NCI-H2196 (cell line): Measurements from ENCODE around the gene ARHGEF40.

ENCODE experiments used
- DNase-seq: peaks from one replicate; lab custom pipeline; 2025; ENCODE audit not compliant: unreplicated experiment; lab: John Stamatoyannopoulos, UW

The ARHGEF40 gene

DNA sequence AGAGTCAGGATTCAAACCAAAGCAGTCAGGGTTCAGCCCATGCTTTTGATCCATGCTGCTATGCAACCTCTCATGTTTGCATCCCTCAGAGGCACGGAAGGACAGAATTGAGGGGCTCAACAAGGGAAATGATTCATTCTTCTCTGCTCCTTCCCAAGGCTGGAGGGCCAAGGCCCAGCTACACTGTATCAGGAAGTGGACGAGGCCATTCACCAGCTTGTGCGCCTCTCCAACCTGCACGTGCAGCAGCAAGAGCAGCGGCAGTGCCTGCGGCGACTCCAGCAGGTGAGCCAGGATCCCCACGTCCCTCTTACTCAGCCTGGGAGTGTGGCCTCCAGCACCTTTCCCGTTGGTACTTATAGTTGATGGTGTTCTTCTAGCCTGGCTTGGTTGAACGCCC is 8.6 kb downstream of the ARHGEF40 start:
- DNase-seq: no peak

DNA sequence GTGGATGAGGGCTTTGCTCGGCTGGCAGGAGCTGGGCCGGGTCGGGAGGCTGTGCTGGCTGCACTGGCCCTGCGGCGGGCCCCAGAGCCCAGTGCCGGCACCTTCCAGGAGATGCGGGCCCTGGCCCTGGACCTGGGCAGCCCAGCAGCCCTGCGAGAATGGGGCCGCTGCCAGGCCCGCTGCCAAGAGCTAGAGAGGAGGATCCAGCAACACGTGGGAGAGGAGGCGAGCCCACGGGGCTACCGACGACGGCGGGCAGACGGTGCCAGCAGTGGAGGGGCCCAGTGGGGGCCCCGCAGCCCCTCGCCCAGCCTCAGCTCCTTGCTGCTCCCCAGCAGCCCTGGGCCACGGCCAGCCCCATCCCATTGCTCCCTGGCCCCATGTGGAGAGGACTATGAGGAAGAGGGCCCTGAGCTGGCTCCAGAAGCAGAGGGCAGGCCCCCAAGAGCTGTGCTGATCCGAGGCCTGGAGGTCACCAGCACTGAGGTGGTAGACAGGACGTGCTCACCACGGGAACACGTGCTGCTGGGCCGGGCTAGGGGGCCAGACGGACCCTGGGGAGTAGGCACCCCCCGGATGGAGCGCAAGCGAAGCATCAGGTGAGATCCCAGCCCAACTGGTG is 11.5 kb downstream of the ARHGEF40 start:
- no peak for DNase-seq

DNA sequence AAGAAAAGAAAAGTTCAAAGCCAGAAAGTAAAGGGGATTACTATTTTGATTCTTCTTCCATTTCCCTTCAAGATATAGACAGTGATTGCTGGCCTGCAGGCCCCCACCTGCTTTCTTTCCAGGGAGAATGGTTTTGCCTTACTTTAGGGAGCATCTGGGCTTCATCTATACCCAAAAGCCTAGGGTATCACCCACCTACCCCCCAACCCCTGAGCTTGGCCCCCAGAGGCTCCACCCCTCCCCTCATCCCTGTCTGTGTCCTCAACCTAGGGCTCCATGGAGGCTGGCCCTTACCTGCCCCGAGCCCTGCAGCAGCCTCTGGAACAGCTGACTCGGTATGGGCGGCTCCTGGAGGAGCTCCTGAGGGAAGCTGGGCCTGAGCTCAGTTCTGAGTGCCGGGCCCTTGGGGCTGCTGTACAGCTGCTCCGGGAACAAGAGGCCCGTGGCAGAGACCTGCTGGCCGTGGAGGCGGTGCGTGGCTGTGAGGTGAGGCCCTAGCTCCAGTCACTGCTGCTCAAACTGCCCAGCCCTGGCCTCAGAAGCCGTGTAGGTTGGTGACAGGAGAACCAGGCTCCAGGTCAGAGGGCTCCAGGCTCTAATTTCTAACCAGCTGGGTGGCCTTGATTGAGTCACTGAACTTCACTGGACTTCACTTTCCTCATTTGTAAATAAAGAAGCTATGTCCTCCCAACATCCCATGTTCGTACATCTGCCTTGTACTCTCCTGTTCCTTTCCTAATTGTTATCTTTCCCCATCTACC is 13.6 kb downstream of the ARHGEF40 start:
- no peak for DNase-seq

DNA sequence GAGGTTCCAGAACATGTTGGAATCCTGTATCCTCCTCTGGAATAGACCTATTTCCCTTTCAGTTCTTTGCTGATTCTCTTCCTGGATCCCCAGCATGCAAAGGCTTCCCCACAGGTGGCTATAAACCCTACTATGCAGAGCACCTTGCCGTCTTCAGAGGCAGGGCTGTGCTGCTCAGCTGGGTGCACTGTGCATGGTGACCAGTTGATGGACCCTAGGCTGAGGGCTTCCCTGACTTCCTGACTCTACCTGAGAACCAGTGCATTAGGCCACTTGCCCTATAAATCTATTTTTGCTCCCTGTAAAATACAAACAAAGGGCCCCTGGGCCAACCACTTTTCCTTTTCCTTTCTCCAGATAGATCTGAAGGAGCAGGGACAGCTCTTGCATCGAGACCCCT is 14.3 kb downstream of the ARHGEF40 start:
- no peak for DNase-seq

DNA sequence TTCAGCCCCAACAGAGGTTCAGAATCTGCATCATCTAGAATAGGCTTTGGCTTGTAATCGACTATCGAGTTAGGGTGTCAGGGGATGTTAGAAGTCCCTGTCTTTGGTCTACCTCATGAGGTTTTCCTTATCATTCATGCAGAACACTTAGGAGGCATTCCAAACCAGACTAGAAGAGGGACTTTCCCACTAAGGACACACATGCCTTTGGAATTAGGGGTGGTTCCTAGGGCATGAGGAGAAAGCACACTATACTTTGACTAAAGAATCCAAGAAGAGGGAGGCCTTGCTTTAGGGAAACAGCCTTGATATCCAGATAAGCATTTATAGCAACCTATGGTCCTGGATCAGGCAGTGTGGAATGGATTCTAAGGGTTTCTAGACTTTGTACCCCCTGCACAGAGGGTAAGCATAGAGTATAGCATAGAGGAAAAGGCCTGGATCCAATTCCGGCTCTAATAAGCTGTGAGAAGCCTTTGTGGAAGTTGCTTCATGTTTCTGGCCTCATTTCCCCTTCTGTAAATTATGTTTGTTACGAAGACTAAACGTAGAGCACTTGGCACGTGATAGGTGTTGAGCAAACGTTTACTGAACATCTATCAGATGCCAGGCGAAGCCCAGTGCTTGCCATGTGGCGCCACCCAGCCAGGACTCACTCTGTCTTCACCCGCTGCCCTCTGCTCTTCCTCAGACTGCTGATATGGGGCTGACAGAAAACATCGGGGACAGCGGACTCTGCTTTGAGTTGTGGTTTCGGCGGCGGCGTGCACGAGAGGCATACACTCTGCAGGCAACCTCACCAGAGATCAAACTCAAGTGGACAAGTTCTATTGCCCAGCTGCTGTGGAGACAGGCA is 15.1 kb downstream of the ARHGEF40 start:
- peak; percentile 23 for DNase-seq

DNA sequence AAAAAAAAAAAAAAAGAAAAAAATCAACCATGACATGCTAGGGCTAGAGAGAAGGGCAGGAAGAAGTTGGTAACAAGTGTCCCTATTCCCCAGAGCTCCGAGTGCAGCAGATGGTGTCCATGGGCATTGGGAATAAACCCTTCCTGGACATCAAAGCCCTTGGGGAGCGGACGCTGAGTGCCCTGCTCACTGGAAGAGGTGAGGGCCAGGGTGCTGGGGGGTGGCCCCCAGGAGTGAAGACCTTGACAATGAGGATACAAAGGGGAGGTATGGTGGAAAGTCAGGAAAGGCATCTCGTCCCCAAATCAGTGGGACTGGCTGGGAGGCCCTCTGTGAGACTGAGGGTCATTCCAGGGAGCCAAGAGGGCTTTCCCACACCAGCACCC is 16.8 kb downstream of the ARHGEF40 start:
- DNase-seq: no peak

DNA sequence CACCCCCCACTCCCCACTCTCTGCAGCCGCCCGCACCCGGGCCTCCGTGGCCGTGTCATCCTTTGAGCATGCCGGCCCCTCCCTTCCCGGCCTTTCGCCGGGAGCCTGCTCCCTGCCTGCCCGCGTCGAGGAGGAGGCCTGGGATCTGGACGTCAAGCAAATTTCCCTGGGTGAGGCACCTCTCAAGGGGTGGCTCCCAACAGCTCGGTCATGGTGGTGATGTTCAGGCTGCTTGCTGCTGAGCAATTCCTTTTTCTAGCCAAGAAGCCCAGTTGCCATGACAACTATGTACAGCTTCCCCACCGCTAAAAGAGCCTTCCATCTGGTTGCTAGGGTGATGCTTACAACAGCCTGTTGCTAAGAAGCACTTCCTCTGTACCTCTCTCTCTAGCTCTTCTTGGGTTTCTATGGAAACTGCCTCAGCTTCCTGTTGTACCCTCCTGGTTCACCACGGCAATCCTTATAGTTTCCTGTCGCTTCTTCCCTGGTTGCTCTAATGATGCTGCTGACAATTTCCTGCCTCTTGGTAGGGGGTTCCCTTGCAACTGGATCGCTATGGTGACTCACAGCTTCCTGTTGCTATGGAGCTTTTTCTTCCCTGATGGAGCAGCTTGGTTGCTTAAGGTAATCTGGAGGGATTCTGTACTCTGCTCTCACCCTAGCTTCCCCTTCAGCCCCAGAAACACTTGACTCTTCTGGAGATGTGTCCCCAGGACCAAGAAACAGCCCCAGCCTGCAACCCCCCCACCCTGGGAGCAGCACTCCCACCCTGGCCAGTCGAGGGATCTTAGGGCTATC is 17.4 kb downstream of the ARHGEF40 start:
- peak; percentile 77 for DNase-seq

DNA sequence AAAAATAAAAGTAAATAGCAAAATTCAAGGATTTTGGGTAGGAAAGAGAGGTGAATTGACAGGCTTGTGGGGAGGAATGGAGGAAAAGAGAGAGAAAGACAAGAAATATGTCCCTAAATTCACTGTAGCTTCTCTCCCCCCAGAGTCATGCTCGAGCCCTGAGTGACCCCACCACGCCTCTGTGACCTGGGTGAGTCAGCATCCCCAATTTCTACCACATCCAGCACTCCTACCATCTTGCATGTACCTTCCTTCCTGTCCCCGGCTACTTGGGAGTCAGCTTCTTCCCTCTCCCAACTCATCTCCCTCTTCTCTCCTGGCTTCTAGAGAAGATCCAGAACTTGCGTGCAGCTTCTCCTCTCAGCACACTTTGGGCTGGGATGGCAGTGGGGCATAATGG is 18.6 kb downstream of the ARHGEF40 start:
- no peak for DNase-seq

DNA sequence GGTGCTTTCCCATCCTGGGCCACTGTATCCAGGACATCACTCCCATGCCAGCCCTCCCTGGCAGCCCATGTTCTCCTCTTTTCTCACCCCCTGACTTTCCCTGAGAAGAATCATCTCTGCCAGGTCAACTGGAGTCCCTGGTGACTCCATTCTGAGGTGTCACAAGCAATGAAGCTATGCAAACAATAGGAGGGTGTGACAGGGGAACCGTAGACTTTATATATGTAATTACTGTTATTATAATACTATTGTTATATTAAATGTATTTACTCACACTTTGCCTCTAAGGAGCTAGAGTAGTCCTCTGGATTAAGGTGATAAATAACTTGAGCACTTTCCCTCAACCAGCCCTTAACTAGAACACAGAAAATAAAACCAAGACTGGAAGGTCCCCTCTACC is 19.2 kb downstream of the ARHGEF40 start:
- DNase-seq: no peak

DNA sequence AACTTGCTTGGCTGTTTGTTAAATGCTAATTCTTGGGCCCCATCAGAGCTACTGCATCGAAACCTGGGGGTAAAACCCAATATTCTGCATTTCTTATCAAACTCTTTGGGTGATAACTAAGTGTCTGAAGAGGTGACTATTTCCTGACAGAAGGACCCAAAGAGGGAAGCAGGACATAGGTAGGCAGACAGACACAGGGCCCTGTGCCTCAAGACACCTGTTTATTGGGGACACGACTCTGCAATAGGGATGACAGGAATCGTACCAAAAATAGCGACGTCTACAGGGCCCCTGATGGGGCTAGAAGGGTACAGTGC is 19.7 kb downstream of the ARHGEF40 start:
- DNase-seq: no peak

DNA sequence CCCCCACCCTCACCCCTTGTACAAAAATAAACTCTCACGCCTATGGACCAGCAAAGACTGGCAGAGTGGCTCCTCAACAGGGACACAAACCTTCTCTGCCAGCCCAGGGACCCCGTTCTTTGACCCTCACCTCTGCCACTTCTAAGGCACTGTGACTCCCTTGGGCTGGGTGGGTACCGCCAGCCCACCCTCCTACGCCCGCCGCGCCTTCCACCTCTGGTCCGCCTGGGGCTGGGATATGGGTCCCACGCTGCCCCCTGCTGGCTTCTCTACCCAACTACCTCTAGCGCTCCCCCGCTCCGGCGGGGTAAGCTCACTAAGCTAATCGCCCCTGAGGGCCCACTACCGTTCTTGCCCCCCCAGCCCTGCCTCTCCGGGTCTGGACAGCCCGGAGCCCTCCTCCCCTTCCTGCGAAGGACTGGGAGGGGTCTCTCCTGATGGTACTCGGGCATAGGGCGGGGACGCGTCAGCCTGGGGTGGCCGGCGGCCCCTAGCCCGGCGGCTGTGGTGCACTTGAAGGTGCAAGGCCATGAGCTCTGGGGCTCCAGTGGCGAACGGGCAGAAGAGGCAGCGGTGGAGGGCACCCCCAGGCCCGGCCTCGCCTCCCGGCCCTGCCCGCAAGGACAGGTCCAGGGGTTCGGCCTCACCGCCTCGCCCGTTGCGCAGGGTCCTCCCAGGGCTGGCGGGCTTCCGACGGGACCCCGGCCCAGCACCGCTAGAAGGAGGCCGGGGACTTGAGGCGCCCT is 20.3 kb downstream of the ARHGEF40 start:
- DNase-seq: no peak

DNA sequence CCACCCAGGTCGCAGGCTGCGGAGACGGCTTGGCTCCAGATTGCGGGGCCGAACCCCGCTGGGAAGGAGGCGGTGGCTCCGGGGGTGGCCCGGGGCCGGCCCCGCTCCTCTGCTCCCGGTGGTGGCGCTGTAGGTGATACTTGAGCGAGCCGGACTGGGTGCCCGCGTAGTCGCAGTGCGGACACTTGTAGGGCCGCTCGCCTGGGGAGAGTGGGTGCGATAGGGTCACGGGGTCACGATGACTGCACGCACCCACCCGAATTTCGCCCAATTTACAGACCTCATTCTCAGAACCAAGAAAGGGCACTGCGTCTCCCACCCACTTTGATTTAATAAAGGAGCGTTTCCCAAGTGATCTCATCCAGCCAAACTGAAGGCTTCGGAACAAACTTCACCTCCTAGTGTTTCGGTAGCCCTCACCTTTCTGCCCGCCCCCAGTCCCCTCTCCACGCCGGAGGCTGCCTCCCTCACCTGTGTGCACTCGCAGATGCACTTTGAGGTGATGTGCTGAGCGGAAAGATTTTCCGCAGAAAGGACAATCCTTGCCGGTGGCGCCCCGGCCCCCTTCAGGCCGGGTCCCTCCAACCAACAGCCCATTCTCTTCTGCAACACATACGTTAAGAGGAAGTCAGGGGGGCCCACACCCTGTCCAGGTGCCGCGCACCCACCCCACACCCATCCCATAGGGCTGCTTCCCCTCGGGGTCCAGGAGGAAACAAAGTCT is 21.0 kb downstream of the ARHGEF40 start:
- DNase-seq: no peak

DNA sequence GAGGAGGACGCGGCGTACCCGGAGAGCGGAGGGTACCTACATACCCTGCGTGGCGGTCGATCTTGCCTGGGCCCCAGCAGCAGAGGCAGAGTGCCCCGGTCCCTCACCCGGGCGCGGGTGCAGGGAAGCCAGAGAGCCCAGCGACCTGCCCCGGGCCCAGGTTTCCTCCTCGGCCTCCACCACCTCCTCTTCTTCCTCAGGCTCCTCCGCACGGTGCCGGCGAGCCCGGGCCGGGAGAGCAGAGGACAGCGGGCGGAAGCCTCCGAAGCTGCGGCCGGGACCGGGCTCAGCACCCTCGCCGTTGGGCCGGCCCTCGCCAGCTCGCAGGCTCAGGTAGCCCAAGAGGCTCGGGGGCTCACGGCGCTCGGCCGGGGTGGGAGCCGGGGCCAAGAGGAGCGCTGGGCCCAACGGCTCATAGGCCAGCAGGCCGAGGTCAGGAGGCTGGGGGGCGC is 21.7 kb downstream of the ARHGEF40 start:
- no peak for DNase-seq

DNA sequence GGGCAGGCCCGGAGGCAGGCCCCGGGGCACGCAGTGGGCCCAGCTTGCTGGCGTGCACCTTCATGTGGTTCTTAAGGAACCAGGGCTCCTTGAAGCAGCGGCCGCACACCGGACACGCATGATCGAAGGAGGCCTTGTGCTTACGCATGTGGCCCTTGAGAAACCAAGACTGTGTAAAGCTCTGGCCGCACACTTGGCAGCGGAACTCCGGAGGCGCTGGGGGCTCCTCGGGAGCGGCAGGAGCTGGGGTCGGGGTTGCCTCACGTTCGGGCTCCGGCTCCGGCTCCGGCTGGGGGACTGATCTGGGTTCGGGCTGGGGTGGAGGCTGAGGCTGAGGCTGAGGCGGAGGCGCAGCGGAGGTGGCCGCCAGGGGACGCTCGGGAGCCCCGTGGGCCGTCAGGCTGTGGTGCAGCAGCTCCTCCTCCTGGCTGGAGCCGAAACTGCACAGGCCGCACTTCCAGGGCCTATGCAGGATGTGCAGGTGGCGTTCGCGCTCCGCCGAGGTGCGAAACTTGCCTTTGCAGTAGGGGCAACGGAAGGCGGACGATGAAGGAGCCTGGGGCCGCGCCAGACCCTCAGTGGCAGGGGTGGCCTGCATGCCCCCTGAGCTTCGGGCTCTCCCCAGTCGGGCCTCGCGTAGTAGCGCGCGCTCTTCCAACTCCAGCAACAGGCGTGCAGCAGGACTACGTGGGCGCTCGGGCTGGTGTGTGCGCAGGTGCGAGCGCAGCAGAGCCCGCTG is 22.3 kb downstream of the ARHGEF40 start:
- DNase-seq: peak; percentile 42

DNA sequence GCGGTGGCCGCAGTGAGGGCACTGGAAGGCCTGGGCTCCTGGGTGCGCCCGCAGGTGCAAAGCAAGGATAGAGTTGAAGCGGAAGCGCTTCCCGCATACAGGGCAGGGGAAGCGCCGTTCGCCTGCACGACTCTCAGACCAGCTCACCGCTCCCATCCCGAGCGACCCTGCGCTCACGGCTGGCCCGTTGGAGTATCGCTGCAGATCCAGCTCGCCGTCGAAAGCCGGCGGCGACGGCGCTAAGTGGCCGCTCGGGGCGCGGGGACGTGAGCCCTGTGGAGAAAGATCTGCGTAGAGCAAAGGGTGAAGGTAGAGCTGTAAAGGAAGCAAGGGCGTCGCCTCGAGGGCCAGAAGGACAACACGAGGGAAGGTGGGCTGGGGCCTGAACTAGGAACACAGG is 22.9 kb downstream of the ARHGEF40 start:
- no peak for DNase-seq

DNA sequence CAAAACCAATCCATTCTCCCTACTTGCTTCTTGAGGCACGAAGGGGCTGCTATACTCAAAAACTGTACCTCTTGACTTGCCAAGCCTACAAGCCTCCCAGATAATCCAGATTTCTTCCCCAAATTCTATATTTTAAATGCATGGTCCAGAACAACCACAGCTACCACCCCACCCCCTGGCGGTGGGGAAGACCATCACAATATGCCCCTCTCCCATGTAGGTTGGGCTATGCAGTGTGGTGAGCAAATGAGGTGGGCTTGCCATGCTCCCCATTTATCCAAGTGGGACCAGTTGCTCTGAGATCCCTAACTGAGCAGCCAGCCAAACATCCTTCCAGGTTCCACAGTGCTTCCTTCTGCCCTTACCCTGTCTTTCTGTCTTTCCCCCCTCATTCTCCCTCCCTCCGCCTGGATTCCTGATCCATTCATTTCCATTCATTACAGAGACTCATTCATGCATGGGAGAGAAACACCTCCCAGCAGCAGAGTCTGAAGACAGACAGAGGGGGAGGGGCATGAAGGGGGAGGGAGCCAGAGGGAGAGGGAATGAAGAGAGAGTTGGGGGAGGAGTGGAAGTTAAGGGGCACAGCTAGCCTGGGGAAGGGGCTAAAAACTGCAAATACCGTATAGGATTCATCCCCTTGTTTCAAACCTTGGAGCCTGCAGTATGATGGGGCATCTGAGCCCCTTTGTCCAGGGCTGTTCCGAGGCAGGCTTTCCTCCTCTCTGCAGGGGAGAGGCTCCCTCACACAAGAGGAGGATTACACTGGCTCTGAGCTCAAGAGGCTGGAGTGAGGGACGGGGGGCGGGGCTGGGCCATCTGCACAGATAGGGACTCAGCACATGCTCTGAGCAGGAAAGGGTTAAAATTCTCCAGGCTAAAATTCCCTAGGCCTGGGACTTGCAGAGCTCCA is 23.9 kb downstream of the ARHGEF40 start:
- DNase-seq: peak; percentile 56

DNA sequence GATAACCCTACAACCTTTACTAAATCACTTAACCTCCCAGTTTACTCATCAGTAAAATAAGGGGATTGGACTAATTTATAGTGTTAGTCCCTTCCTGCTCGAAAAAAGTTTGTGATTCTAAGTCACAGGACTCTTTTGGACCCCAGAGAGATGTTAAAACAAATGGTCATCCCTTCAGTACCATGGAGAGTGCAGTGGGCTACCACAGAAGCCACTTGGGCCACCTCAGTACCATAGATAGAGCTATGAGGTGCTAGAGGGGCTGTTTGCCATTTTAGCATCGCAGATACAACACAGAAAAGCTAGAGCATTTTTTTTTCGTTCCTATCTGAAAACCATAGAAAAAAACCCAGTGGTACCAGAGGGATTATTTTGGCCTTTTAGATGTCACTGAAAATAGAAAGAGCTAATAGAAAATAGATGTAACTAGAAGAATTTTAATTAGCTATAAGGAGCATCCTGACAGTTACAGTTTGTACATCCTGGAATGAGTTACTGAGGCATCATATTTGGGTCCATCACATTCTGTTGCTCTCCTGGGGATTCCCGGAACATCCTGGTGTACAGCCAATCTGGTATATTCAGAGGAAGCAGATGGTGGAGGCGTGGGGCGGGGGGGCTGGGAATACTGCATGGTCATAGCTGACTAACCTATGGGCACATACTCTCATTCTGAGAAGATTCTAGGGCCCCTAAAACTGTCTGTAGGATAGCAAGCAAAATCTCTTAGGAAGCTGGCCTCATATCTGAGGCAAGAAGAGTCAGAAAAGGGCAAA is 25.5 kb downstream of the ARHGEF40 start:
- DNase-seq: no peak
